Stomach (tissue), 4 donors: ENCODE results near the gene PDE9A.

ENCODE experiments used
- EP300 ChIP-seq: sonication (generic); formaldehyde crosslinking; IDR thresholded peaks from one replicate; pipeline ENCODE4 v1.6.1; 2017; ENCODE audit warnings: antibody characterized with exemption
- POLR2A ChIP-seq, 4 donors: fragments of 450-650 bp; IDR thresholded peaks; one replicate each; pipeline ENCODE4 v1.6.1; 2016; ENCODE audit warnings: antibody characterized with exemption in 4 of 4, control low read depth in 2 of 4, mild to moderate bottlenecking in 1 of 4, moderate library complexity in 1 of 4
- POLR2AphosphoS5 ChIP-seq, 3 donors: sonication (generic); formaldehyde crosslinking; IDR thresholded peaks; one replicate each; pipeline ENCODE4 v1.6.1; 2016; ENCODE audit warnings: antibody characterized with exemption in 3 of 3
- TF ChIP-seq, protein P1 (sequence below), 7 experiments: fragments of 450-650 bp in 4 of 7; fragments of 200-600 bp in 3 of 7; sonication (generic) in 3 of 7; IDR thresholded peaks; one replicate each; pipeline ENCODE4 v1.5.1; 2016 to 2019; ENCODE audit warnings: antibody characterized with exemption in 7 of 7, control low read depth in 2 of 7, mild to moderate bottlenecking in 1 of 7

DNA sequence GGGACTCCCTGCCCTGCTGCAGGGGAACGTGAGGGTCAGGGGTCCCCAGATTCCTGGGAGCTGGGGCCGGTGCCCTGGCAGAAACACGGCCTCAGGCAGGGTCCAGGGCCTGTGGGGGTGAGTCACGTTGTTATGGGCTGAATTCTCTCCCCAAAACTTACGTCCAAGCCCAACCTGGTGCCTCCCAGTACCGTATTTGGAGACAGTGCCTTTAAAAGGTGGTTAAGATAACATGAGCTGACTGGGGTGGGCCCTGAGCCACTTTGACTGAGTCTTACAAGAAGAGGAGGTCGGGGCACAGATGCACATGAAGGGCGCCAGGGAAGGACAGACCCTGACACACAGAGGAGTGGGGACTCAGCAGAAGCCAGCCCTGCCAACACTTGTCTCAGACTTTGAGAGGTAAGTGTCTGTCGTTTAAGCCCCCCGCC lies 126.0 kb downstream of the PDE9A start:
- TF ChIP-seq, protein P1, sequence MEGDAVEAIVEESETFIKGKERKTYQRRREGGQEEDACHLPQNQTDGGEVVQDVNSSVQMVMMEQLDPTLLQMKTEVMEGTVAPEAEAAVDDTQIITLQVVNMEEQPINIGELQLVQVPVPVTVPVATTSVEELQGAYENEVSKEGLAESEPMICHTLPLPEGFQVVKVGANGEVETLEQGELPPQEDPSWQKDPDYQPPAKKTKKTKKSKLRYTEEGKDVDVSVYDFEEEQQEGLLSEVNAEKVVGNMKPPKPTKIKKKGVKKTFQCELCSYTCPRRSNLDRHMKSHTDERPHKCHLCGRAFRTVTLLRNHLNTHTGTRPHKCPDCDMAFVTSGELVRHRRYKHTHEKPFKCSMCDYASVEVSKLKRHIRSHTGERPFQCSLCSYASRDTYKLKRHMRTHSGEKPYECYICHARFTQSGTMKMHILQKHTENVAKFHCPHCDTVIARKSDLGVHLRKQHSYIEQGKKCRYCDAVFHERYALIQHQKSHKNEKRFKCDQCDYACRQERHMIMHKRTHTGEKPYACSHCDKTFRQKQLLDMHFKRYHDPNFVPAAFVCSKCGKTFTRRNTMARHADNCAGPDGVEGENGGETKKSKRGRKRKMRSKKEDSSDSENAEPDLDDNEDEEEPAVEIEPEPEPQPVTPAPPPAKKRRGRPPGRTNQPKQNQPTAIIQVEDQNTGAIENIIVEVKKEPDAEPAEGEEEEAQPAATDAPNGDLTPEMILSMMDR (IDR thresholded peaks at IDR 0.05), result no peak
- TF ChIP-seq EP300, result no peak
- TF ChIP-seq POLR2AphosphoS5 (IDR thresholded peaks at IDR 0.05), result no peak
- TF ChIP-seq POLR2A (IDR thresholded peaks at IDR 0.05), result no peak
